ENCODE measurements around the gene RPL14. TPM values are rescaled to one million over a fixed set of nuclear protein-coding genes. Genes with fewer than 3 reads are reported as not detected.

The RPL14 gene
- total RNA-seq, 1 donor from 2014 or later: 1,360 TPM

DNA sequence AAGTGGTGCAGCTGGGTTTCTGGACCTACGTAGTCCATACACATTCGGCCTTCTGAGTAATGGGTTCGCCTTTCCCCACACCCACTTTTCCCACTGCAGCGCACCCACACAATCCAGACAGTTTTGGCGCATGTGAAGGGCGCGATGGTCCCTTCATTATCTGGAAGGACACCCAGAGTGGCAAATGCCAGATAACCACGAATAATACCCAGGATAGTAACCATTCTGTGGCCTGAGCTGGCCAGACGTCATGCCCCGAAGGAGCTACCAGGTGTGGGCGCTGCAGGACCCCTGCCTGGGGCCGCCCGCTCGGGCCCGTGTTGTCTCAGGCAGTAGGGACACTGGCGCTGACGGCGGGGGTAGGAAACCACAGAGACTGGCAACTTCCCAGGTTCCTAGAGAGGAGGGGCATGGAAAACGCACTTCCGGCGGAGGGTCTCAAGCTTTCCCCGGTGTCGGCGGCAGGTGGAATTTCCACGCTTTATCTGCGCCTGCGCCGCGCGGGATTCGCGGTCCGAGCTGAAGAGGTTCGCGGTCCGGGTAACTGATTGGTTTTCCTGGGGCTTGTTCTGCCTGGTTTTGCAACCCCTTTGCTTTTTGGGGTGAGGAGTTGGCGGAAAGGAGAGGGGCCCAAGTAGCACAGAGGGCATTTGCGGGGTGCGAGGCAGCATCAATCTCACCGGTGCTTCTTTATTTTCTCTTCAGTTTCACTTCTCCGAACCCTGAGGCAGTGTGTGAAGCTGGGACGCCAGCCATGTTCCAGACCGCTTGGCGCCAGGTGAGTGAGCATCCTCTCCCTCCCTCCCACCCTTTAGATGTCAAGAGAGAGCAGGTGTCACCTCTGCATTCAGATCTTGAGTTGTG, 48.7 kb downstream of the RPL14 start, which contains the start of gene ZNF620:
Gene ZNF620, plus strand, starts transcription at position 441 of the 864 bp plus-strand sequence. Its CDS starts 314 bp downstream, at position 755.
- DNase-seq: peak; percentile 87
- Histone ChIP-seq H3K4me3 (peak within 1 kb of the TSS; percentile 71), H3K27me3 (ENCODE audit: low read depth) (no peaks in the 10 kb centered on the region), H3K36me3 (peaks cover 12% of the 10 kb centered on the region), H3K27ac (peak within 1 kb of the TSS; percentile 85), H3K9me3 (no peaks in the 10 kb centered on the region), H3K4me1 (peaks cover 24% of the 10 kb centered on the region)
- TF ChIP-seq, protein P1, sequence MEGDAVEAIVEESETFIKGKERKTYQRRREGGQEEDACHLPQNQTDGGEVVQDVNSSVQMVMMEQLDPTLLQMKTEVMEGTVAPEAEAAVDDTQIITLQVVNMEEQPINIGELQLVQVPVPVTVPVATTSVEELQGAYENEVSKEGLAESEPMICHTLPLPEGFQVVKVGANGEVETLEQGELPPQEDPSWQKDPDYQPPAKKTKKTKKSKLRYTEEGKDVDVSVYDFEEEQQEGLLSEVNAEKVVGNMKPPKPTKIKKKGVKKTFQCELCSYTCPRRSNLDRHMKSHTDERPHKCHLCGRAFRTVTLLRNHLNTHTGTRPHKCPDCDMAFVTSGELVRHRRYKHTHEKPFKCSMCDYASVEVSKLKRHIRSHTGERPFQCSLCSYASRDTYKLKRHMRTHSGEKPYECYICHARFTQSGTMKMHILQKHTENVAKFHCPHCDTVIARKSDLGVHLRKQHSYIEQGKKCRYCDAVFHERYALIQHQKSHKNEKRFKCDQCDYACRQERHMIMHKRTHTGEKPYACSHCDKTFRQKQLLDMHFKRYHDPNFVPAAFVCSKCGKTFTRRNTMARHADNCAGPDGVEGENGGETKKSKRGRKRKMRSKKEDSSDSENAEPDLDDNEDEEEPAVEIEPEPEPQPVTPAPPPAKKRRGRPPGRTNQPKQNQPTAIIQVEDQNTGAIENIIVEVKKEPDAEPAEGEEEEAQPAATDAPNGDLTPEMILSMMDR (IDR thresholded peaks at IDR 0.05): peak; percentile 32
- intact Hi-C loops (cut with DNase I): no loop called here
- ATAC-seq: peak; percentile 97 to 98

GRCh38 chr3:40511031-40511718, 54.0 kb downstream of the RPL14 start:
- ATAC-seq (no peak), DNase-seq (no peak)
- TF ChIP-seq, protein P1 (IDR thresholded peaks at IDR 0.05): no peak
- intact Hi-C loops (cut with DNase I): no loop called here
- H3K9me3 ChIP-seq: no peaks in the 10 kb centered on the region
- no peak overlapping the region for H3K27ac ChIP-seq
- H3K4me1 ChIP-seq: peaks cover 8% of the 10 kb centered on the region
- no peaks in the 10 kb centered on the region for H3K27me3 ChIP-seq (ENCODE audit: low read depth)
- H3K36me3 ChIP-seq: peaks cover 51% of the 10 kb centered on the region
- H3K4me3 ChIP-seq: no peak overlapping the region

DNA sequence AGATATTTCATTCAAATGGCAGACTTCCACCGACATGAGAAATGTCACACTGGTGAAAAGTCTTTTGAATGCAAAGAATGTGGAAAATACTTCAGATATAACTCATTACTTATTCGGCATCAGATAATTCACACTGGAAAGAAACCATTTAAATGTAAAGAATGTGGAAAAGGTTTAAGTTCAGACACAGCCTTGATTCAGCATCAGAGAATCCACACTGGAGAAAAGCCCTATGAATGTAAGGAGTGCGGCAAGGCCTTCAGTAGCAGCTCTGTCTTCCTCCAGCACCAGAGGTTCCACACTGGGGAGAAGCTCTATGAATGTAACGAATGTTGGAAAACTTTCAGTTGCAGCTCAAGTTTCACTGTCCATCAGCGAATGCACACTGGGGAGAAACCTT, 59.1 kb downstream of the RPL14 start:
- Histone ChIP-seq H3K27ac (no peak overlapping the region), H3K9me3 (no peaks in the 10 kb centered on the region), H3K4me1 (no peaks in the 10 kb centered on the region), H3K4me3 (no peak overlapping the region), H3K27me3 (ENCODE audit: low read depth) (no peaks in the 10 kb centered on the region), H3K36me3 (peaks cover 44% of the 10 kb centered on the region)
- DNase-seq (no peak), ATAC-seq (no peak)
- TF ChIP-seq, protein P1 (IDR thresholded peaks at IDR 0.05): no peak
- intact Hi-C loops (cut with DNase I): no loop called here

GRCh38 chr3:40518067-40518466, 60.9 kb downstream of the RPL14 start:
- Histone ChIP-seq H3K9me3 (no peaks in the 10 kb centered on the region), H3K27ac (no peak overlapping the region), H3K4me3 (no peak overlapping the region), H3K36me3 (peaks cover 27% of the 10 kb centered on the region), H3K27me3 (ENCODE audit: low read depth) (no peaks in the 10 kb centered on the region), H3K4me1 (no peaks in the 10 kb centered on the region)
- intact Hi-C loops (cut with DNase I): no loop called here
- TF ChIP-seq, protein P1 (IDR thresholded peaks at IDR 0.05): no peak
- DNase-seq: no peak
- ATAC-seq: no peak

Other genes with a start within 250 kb of the RPL14 start
- 55.5 TPM for gene EIF1B, start 147.6 kb upstream of the RPL14 start, total RNA-seq
- gene ENTPD3, start 70.2 kb upstream of the RPL14 start, total RNA-seq: 4.3 TPM
- 8.6 TPM for gene ZNF619, start 19.8 kb downstream of the RPL14 start, total RNA-seq
- 6.4 TPM for gene ZNF620, start 48.7 kb downstream of the RPL14 start, total RNA-seq
- 19.9 TPM for gene ZNF621, start 67.6 kb downstream of the RPL14 start, total RNA-seq